Prostate gland (tissue), 2 donors: ENCODE data around the gene PSKH1. TPM values are rescaled to one million over a fixed set of nuclear protein-coding genes. Genes with fewer than 3 reads are reported as not detected.

Experiments
- DNase-seq: peaks from one replicate; pipeline ENCODE4 v3.0.0-alpha.2; 2019; ENCODE audit warnings: low spot score
- H3K27ac ChIP-seq, 2 donors: fragments of 200-600 bp; sonication (generic); 2 replicates each; pipeline ENCODE4 v1.5.1; 2017 to 2019
- H3K27me3 ChIP-seq: fragments of 200-600 bp; sonication (generic); replicated peaks from 2 replicates; pipeline ENCODE4 v1.5.1; 2019; ENCODE audit not compliant: insufficient read depth
- H3K36me3 ChIP-seq, 2 donors: fragments of 200-600 bp; sonication (generic); 1 replicate in 1 of 2; 2 replicates in 1 of 2; pipeline versions ENCODE4 v1.5.1 to v1.8.1; 2017 to 2019
- H3K4me1 ChIP-seq: fragments of 200-600 bp; sonication (generic); replicated peaks from 2 replicates; pipeline ENCODE4 v1.5.1; 2019
- H3K4me3 ChIP-seq, 2 donors: fragments of 200-600 bp; sonication (generic); 2 replicates each; pipeline ENCODE4 v1.5.1; 2017 to 2019
- H3K9me3 ChIP-seq: fragments of 200-600 bp; sonication (generic); 2 replicates; pipeline ENCODE4 v1.5.1; 2017
- CTCF ChIP-seq, 4 experiments: fragments of 200-600 bp in 2 of 4; fragments of 450-650 bp in 2 of 4; sonication (generic) in 2 of 4; IDR thresholded peaks; 1 replicate in 3 of 4; 2 replicates in 1 of 4; pipeline ENCODE4 v1.5.1; 2016 to 2019; ENCODE audit warnings: antibody characterized with exemption in 4 of 4, mild to moderate bottlenecking in 2 of 4, moderate library complexity in 2 of 4
- POLR2A ChIP-seq: fragments of 450-650 bp; IDR thresholded peaks from one replicate; pipeline ENCODE4 v1.6.1; 2016; ENCODE audit warnings: antibody characterized with exemption, mild to moderate bottlenecking
- POLR2AphosphoS5 ChIP-seq: sonication (generic); formaldehyde crosslinking; IDR thresholded peaks from one replicate; pipeline ENCODE4 v1.6.1; 2017; ENCODE audit warnings: antibody characterized with exemption
- WGBS: methylation state at CpG from one replicate; pipeline ENCODE4 v1.1.5; 2018; 5-methylcytosine and 5-hydroxymethylcytosine counted together
- intact Hi-C: fragments of 100-400 bp; cut with DNase I; formaldehyde crosslinking; loops from one replicate; pipeline ENCODE4 v1.14.2; 2022
- total RNA-seq, 2 donors: library from RNA; depleted of rRNA; stranded (reverse); fragments of >200 nt; gene quantifications; one replicate each; pipeline ENCODE4 v1.1.0, GENCODE V29; 2016

PSKH1 gene
- total RNA-seq, 2 donors from 2014 or later = 16.7 to 53.2 TPM

GRCh38 chr16:67946966-67947558, 54.0 kb downstream of the PSKH1 start:
- H3K36me3 ChIP-seq = peaks cover 28 to 40% of the 10 kb centered on the region in 2 donors

GRCh38 chr16:67948015-67948414, 55.0 kb downstream of the PSKH1 start:
- no peaks in the 10 kb centered on the region for H3K27me3 ChIP-seq
- DNase-seq = no peak
- no peak for TF ChIP-seq POLR2A
- TF ChIP-seq CTCF (IDR thresholded peaks at IDR 0.05) = no peak
- TF ChIP-seq POLR2AphosphoS5 = no peak
- H3K27ac ChIP-seq = no peak overlapping the region
- intact Hi-C loops = no loop called here
- H3K4me1 ChIP-seq = no peaks in the 10 kb centered on the region
- 90% methylated on average over 15 of the region's 15 CpGs for WGBS
- peaks cover 28 to 36% of the 10 kb centered on the region in 2 donors for H3K36me3 ChIP-seq
- no peak overlapping the region for H3K4me3 ChIP-seq
- no peaks in the 10 kb centered on the region for H3K9me3 ChIP-seq

More at GRCh38 chr16:67946966-67947558, 54.0 kb downstream of the PSKH1 start:
- no peak for TF ChIP-seq POLR2A
- no peak for TF ChIP-seq POLR2AphosphoS5
- no peak for TF ChIP-seq CTCF (IDR thresholded peaks at IDR 0.05)
- no peak for DNase-seq
- Histone ChIP-seq H3K27me3 (no peaks in the 10 kb centered on the region), H3K4me3 (no peak overlapping the region), H3K4me1 (no peaks in the 10 kb centered on the region), H3K9me3 (no peaks in the 10 kb centered on the region), H3K27ac (no peak overlapping the region)
- intact Hi-C loops = no loop called here
- WGBS = 88% methylated on average over 17 of the region's 28 CpGs

- no peak for DNase-seq
- no peak overlapping the region for H3K4me3 ChIP-seq
- no peaks in the 10 kb centered on the region for H3K27me3 ChIP-seq
- 96% methylated on average over 11 of the region's 11 CpGs for WGBS
- TF ChIP-seq POLR2A (no peak), POLR2AphosphoS5 (no peak), CTCF (IDR thresholded peaks at IDR 0.05) (no peak)
- intact Hi-C loops = no loop called here
- H3K27ac ChIP-seq = no peak overlapping the region
- H3K9me3 ChIP-seq = no peaks in the 10 kb centered on the region
- peaks cover 28 to 36% of the 10 kb centered on the region in 2 donors for H3K36me3 ChIP-seq
- peaks cover 5% of the 10 kb centered on the region for H3K4me1 ChIP-seq
Measured at GRCh38 chr16:67949645-67950044, 56.6 kb downstream of the PSKH1 start.

- DNase-seq = no peak
- Histone ChIP-seq H3K4me1 (peaks cover 5% of the 10 kb centered on the region), H3K36me3 (peaks cover 28 to 36% of the 10 kb centered on the region in 2 donors), H3K27me3 (no peaks in the 10 kb centered on the region), H3K9me3 (no peaks in the 10 kb centered on the region), H3K4me3 (no peak overlapping the region), H3K27ac (no peak overlapping the region)
- WGBS = 86% methylated on average over 16 of the region's 16 CpGs
- TF ChIP-seq POLR2AphosphoS5 = no peak
- no peak for TF ChIP-seq CTCF (IDR thresholded peaks at IDR 0.05)
- no peak for TF ChIP-seq POLR2A
- intact Hi-C loops = no loop called here
Measured at GRCh38 chr16:67950335-67950843, 57.3 kb downstream of the PSKH1 start.

- H3K9me3 ChIP-seq = no peaks in the 10 kb centered on the region
- H3K4me1 ChIP-seq = peaks cover 5% of the 10 kb centered on the region
- H3K27ac ChIP-seq = peak overlapping the region in 1 of 2 donors; percentile 33
- 33% methylated on average over 8 of the region's 12 CpGs for WGBS
- H3K4me3 ChIP-seq = no peak overlapping the region
- H3K36me3 ChIP-seq = peaks cover 17 to 25% of the 10 kb centered on the region in 2 donors
- no peaks in the 10 kb centered on the region for H3K27me3 ChIP-seq
- DNase-seq = no peak
- TF ChIP-seq POLR2A = no peak
- TF ChIP-seq POLR2AphosphoS5 = no peak
- no peak for TF ChIP-seq CTCF (IDR thresholded peaks at IDR 0.05)
- intact Hi-C loops = no loop called here
Measured at GRCh38 chr16:67951485-67951884, 58.4 kb downstream of the PSKH1 start.
